K562 (cell line): ENCODE results near the gene PTH1R. TPM values are rescaled to one million over a fixed set of nuclear protein-coding genes. Genes with fewer than 3 reads are reported as not detected.
A peak's percentile ranks its signal among the peaks of the same experiment; 100 is the strongest.

ENCODE experiments used
- ATAC-seq: fragments of 200-7000 bp; cut with Tn5 transposase; 3 replicates; pipeline ENCODE4 v1.9.1; 2020; ENCODE audit warnings: moderate library complexity
- BruUV-seq: library from RNA; stranded (reverse); fragments of 400-500 nt; replicated peaks from 2 replicates; lab custom pipeline; 2021; lab: Mats Ljungman, UMichigan
- CTCF ChIA-PET: fragments of 300-600 bp; formaldehyde crosslinking; extraction: SDS; loops from one replicate; lab custom pipeline; 2021; ENCODE audit warnings: low intra/inter-chr PET ratio; lab: Yijun Ruan, JAX
- POLR2A ChIA-PET: fragments of 300-600, 350-650 bp; sonication (Branson Sonifier 250); formaldehyde crosslinking; extraction: SDS; loops from one replicate; lab custom pipeline; 2021; ENCODE audit warnings: antibody characterized with exemption, inconsistent platforms; lab: Yijun Ruan, JAX
- DNase-seq, 4 experiments: peaks; one replicate each; pipeline versions ENCODE4 v3.0.0 to v3.0.0-alpha.2; 2011 to 2018; ENCODE audit warnings: low spot score in 3 of 4, mixed read lengths in 3 of 4; ENCODE audit errors: extremely low read depth in 1 of 4
- FAIRE-seq: peaks from 2 replicates; lab custom pipeline; 2011; peaks lifted over from hg19 to GRCh38; lab: Jason Lieb, UNC
- H2AFZ ChIP-seq: 2 replicates; pipeline ENCODE4 v1.6.0; 2011; ENCODE audit warnings: low read depth, low read length, control low read depth, inconsistent platforms
- H3K27ac ChIP-seq: fragments of 200-600 bp; 3 replicates; pipeline ENCODE4 v1.8.0; 2011; ENCODE audit warnings: low read depth, mild to moderate bottlenecking, control low read depth, inconsistent platforms, low read length, moderate library complexity, mixed read lengths; ENCODE audit errors: extremely low read depth
- H3K27me3 ChIP-seq, 2 experiments: fragments of 300-600 bp in 1 of 2; 2 replicates in 1 of 2; 3 replicates in 1 of 2; pipeline versions ENCODE4 v1.6.0 to v1.8.0; 2011; ENCODE audit warnings: inconsistent platforms in 2 of 2, low read length in 2 of 2, mild to moderate bottlenecking in 1 of 2, mixed read lengths in 1 of 2, moderate library complexity in 1 of 2; ENCODE audit not compliant: control insufficient read depth in 2 of 2, insufficient read depth in 2 of 2
- H3K36me3 ChIP-seq: fragments of 300-600 bp; 3 replicates; pipeline ENCODE4 v1.8.0; 2011; ENCODE audit warnings: mild to moderate bottlenecking, low read length, inconsistent platforms; ENCODE audit not compliant: control insufficient read depth, insufficient read depth
- H3K4me1 ChIP-seq, 2 experiments: fragments of 200-600 bp in 1 of 2; replicated peaks in 1 of 2; 2 replicates in 1 of 2; 3 replicates in 1 of 2; pipeline versions ENCODE4 v1.5.1 to v1.8.0; 2011; ENCODE audit warnings: inconsistent platforms in 2 of 2, low read length in 2 of 2, mild to moderate bottlenecking in 1 of 2, mixed read lengths in 1 of 2, moderate library complexity in 1 of 2; ENCODE audit not compliant: control insufficient read depth in 2 of 2, insufficient read depth in 2 of 2
- H3K4me2 ChIP-seq: 2 replicates; pipeline ENCODE4 v1.6.1; 2011; ENCODE audit warnings: low read length, control low read depth, inconsistent platforms, mixed read lengths; ENCODE audit not compliant: insufficient read depth
- H3K4me3 ChIP-seq: fragments of 200-600 bp; sonication (generic), shearing (Covaris generic); 2 replicates; pipeline ENCODE4 v1.5.1; 2016; ENCODE audit warnings: control low read depth, inconsistent platforms
- H3K79me2 ChIP-seq: fragments of 200-600 bp; 3 replicates; pipeline ENCODE4 v1.8.0; 2011; ENCODE audit warnings: low read length, inconsistent platforms; ENCODE audit not compliant: control insufficient read depth, insufficient read depth
- H3K9ac ChIP-seq, 2 experiments: 2 replicates each; pipeline versions ENCODE4 v1.6.0 to v1.6.1; 2011; ENCODE audit warnings: low read depth in 2 of 2, low read length in 2 of 2, control low read depth in 1 of 2, inconsistent platforms in 1 of 2, mild to moderate bottlenecking in 1 of 2, mixed read lengths in 1 of 2; ENCODE audit not compliant: insufficient read depth in 1 of 2
- H3K9me1 ChIP-seq: one replicate; pipeline ENCODE4 v1.6.0; 2011; ENCODE audit warnings: inconsistent platforms, mild to moderate bottlenecking, low read length, moderate library complexity; ENCODE audit not compliant: control insufficient read depth, insufficient read depth
- H3K9me3 ChIP-seq: replicated peaks from 2 replicates; pipeline ENCODE4 v1.5.1; 2011; ENCODE audit warnings: low read depth, low read length, inconsistent platforms; ENCODE audit not compliant: control insufficient read depth, insufficient read depth
- H4K20me1 ChIP-seq: replicated peaks from 2 replicates; pipeline ENCODE4 v1.6.1; 2011; ENCODE audit warnings: low read length, inconsistent platforms, mixed read lengths; ENCODE audit not compliant: control insufficient read depth, insufficient read depth
- COPS2 ChIP-seq: fragments of 450-650 bp; conservative IDR thresholded peaks from 2 replicates; pipeline ENCODE4 v1.6.1; 2016; ENCODE audit warnings: mild to moderate bottlenecking, moderate library complexity
- CUX1 ChIP-seq: fragments of 200-800 bp; sonication (Bioruptor generic); IDR thresholded peaks from 2 replicates; pipeline ENCODE4 v1.6.1; 2016; ENCODE audit warnings: missing genetic modification characterization, missing compliant biosample characterization
- PHF8 ChIP-seq: fragments of 200-600 bp; sonication (generic); IDR thresholded peaks from 2 replicates; pipeline ENCODE4 v1.6.1; 2012; ENCODE audit warnings: mixed run types, mild to moderate bottlenecking, inconsistent platforms, low read length, moderate library complexity, borderline replicate concordance
- THRAP3 ChIP-seq: fragments of 450-650 bp; IDR thresholded peaks from 2 replicates; pipeline ENCODE4 v1.6.1; 2016; ENCODE audit warnings: mild to moderate bottlenecking, inconsistent platforms, borderline replicate concordance
- TSHZ1 ChIP-seq: fragments of 250-450 bp; sonication (Bioruptor Pico); IDR thresholded peaks from 2 replicates; pipeline ENCODE4 v1.4.0; 2020; ENCODE audit warnings: mild to moderate bottlenecking, moderate library complexity
- ZSCAN29 ChIP-seq: fragments of 450-650 bp; IDR thresholded peaks from 2 replicates; pipeline ENCODE4 v1.6.1; 2017
- WGBS: fragments of 100-300 bp; shearing (Covaris generic); methylation state at CpG from one replicate; pipeline ENCODE4 v1.1.6; 2016; ENCODE audit warnings: low coverage, mixed read lengths; ENCODE audit not compliant: insufficient coverage; ENCODE audit errors: missing lambda C conversion rate; 5-methylcytosine and 5-hydroxymethylcytosine counted together
- in situ Hi-C: fragments of 300-500 bp; cut with MboI; formaldehyde crosslinking; loops from 4 replicates; pipeline ENCODE4 v1.15.0; 2018; ENCODE audit warnings: inconsistent platforms, mixed read lengths
- intact Hi-C: fragments of 100-400 bp; cut with micrococcal nuclease; formaldehyde crosslinking; loops from 2 replicates; pipeline ENCODE4 v1.14.2; 2022
- polyA plus RNA-seq, 8 experiments: library from polyadenylated mRNA; depleted of rRNA in 4 of 8; stranded (reverse) in 5 of 8; unstranded in 3 of 8; fragments of >200 nt; fragmentation: Nextera tagmentation in 2 of 8; fragmentation: Illumina TruSeq in 1 of 8; extraction: Ambion mirVana in 2 of 8; extraction: Trizol in 1 of 8; gene quantifications; 2 replicates each; pipeline versions ENCODE4 v1.2.1 to v1.2.3, GENCODE V29; 2011 to 2014; ENCODE audit warnings: inconsistent platforms in 1 of 8, missing spikeins in 1 of 8
- total RNA-seq, 7 experiments: library from RNA; depleted of rRNA in 6 of 7; stranded (reverse); fragments of >200 nt in 6 of 7; fragmentation: Illumina TruSeq in 2 of 7; extraction: Trizol in 2 of 7; gene quantifications; 2 replicates each; pipeline versions ENCODE4 v1.2.1 to v1.2.3, GENCODE V29; 2011 to 2021; ENCODE audit warnings: low replicate concordance in 1 of 7

Gene PTH1R
- total and polyA plus RNA-seq, 9 of the 15 experiments (the other 6 are each of a cell fraction or from before 2014, with no cell fraction given), result not detected

- 95% methylated on average over 4 of the region's 6 CpGs for WGBS
- H3K9me1 ChIP-seq, result no peaks in the 10 kb centered on the region
- no peak overlapping the region; the same call in 2 of the 3 replicates for H3K27ac ChIP-seq
- H3K4me3 ChIP-seq, result no peak overlapping the region
- peaks cover 91% of the 10 kb centered on the region for H3K36me3 ChIP-seq
- no peak for ATAC-seq
- intact Hi-C loops, result no loop called here
- H2AFZ ChIP-seq, result no peak overlapping the region
- peaks cover 42% of the 10 kb centered on the region for H3K79me2 ChIP-seq
- peaks cover 0 to 5% of the 10 kb centered on the region in 2 experiments; a peak in 1 of 5 replicates for H3K4me1 ChIP-seq
- H4K20me1 ChIP-seq, result peaks cover 4% of the 10 kb centered on the region; the same call in 1 of the 2 replicates
- CTCF ChIA-PET, result no interaction called here
- H3K9ac ChIP-seq, result peak overlapping the region in 1 of 2 experiments; percentile 69; a peak in 1 of 4 replicates
- no peak for FAIRE-seq
- no peaks in the 10 kb centered on the region for H3K27me3 ChIP-seq
- no TSS peak for BruUV-seq
- POLR2A ChIA-PET, result no interaction called here
- H3K4me2 ChIP-seq, result no peak overlapping the region
- DNase-seq, result no peak
- in situ Hi-C loops, result no loop called here
- H3K9me3 ChIP-seq, result no peaks in the 10 kb centered on the region
- no peak for TF ChIP-seq TSHZ1 (CRISPR knock-in tag)
- TF ChIP-seq ZSCAN29, result no peak
- no peak for TF ChIP-seq PHF8
- TF ChIP-seq CUX1 (CRISPR knock-in tag), result no peak
- no peak for TF ChIP-seq COPS2
- no peak for TF ChIP-seq THRAP3
Measured at GRCh38 chr3:46926447-46926846, 48.9 kb downstream of the PTH1R start.
